GM13976 (cell line): ENCODE measurements around the gene MAP3K7.

ENCODE experiments used
- DNase-seq: peaks from one replicate; pipeline ENCODE4 v3.0.0; 2012; ENCODE audit warnings: low spot score
- in situ Hi-C: fragments of 300-500 bp; cut with MboI; formaldehyde crosslinking; loops from one replicate; pipeline ENCODE4 v1.12.0; 2022; ENCODE audit warnings: low sequenced_read_pairs, mixed read lengths, inconsistent platforms; ENCODE audit not compliant: unreplicated experiment
- TF ChIP-seq, protein P1 (sequence below): IDR thresholded peaks from 2 replicates; pipeline ENCODE4 v1.5.1; 2012; ENCODE audit warnings: borderline replicate concordance, mild to moderate bottlenecking; ENCODE audit not compliant: insufficient read depth; ENCODE audit errors: extremely low read depth, missing control alignments, control extremely low read depth

The MAP3K7 gene

GRCh38 chr6:90610751-90611542, 24.1 kb upstream of the MAP3K7 start:
- peak; percentile 72 for DNase-seq
- TF ChIP-seq, protein P1, sequence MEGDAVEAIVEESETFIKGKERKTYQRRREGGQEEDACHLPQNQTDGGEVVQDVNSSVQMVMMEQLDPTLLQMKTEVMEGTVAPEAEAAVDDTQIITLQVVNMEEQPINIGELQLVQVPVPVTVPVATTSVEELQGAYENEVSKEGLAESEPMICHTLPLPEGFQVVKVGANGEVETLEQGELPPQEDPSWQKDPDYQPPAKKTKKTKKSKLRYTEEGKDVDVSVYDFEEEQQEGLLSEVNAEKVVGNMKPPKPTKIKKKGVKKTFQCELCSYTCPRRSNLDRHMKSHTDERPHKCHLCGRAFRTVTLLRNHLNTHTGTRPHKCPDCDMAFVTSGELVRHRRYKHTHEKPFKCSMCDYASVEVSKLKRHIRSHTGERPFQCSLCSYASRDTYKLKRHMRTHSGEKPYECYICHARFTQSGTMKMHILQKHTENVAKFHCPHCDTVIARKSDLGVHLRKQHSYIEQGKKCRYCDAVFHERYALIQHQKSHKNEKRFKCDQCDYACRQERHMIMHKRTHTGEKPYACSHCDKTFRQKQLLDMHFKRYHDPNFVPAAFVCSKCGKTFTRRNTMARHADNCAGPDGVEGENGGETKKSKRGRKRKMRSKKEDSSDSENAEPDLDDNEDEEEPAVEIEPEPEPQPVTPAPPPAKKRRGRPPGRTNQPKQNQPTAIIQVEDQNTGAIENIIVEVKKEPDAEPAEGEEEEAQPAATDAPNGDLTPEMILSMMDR = no peak
- in situ Hi-C loops = no loop called here

- TF ChIP-seq, protein P1 = no peak
- in situ Hi-C loops = no loop called here
- no peak for DNase-seq
These were observed 23.5 kb upstream of the MAP3K7 start for GRCh38 chr6:90610301-90610750.

DNA sequence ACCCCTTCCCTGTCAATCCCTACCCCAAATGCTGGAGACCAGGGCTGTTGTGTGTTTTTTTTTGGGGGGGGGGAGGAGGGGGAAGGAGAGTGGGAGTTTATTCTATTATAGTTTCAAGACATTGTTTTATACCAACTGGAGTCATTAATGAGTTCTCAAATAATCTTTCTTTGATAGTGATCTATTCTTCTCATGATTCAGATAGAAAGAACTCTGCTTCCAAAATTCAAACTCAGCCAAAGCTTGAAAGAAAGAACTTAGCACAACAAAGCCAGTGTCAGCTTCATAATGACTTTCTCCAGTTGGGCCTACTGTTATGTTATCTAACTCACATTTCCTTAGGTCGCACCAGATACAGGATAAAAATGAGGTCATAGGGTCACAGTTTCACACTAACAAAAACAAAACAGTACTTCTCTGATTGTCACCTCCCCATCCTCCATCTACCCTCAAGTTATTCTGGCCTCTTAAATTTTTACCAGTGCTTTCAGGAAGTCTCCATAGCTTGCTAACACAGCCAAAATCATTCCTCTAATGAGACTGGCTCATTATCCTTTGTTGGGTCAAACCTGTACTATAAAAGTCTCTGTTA, 19.0 kb upstream of the MAP3K7 start:
- no peak for DNase-seq
- TF ChIP-seq, protein P1 = no peak
- in situ Hi-C loops = no loop called here

GRCh38 chr6:90604546-90604945, 17.7 kb upstream of the MAP3K7 start:
- TF ChIP-seq, protein P1 = no peak
- in situ Hi-C loops = no loop called here
- no peak for DNase-seq

DNA sequence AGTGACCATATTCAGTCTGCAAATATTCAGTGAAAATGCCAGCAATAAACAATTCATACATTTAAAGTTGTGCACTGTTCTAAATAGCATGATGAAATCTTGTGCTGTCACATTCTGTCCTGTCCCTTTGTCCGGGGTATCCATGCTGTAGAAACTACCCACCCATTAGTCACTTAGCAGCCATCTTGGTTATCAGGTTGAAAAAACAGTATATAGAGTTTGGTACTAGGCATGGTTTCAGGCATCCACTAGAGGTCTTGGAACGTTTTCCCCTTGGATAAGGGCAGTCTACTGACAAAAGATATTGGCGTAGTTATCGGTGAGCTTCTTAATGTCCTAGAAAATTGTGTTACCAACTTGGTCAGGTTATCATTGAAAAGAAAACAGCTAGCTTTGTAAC, 12.3 kb upstream of the MAP3K7 start:
- TF ChIP-seq, protein P1 = no peak
- in situ Hi-C loops = no loop called here
- DNase-seq = no peak

GRCh38 chr6:90598192-90598951, 11.5 kb upstream of the MAP3K7 start:
- no peak for DNase-seq
- TF ChIP-seq, protein P1 = no peak
- in situ Hi-C loops = no loop called here
